ENCODE results near the gene MARF1. TPM values are rescaled to one million over a fixed set of nuclear protein-coding genes. Genes with fewer than 3 reads are reported as not detected.
A peak's percentile ranks its signal among the peaks of the same experiment; 100 is the strongest.

MARF1 gene
- total and polyA plus RNA-seq, 9 of the 15 experiments (the other 6 are each of a cell fraction or from before 2014, with no cell fraction given) = 4.7 to 33.2 (median 11.7) TPM

DNA sequence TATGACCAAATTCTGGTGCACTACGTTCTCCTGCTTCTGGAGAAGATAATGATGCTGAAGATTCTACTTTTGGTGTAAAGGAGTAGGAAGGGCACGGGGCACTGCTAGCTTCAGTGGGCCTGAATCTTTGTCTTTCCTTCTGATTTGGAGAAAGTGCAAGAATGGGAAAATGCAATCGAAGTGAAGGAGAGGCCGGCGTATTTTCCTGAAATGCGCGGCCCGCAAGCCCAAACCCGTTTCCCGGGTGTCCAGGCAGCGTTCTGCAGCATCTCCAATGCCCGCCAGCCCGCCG, 6.7 kb upstream of the MARF1 start (continued):
- TF ChIP-seq, protein P1, sequence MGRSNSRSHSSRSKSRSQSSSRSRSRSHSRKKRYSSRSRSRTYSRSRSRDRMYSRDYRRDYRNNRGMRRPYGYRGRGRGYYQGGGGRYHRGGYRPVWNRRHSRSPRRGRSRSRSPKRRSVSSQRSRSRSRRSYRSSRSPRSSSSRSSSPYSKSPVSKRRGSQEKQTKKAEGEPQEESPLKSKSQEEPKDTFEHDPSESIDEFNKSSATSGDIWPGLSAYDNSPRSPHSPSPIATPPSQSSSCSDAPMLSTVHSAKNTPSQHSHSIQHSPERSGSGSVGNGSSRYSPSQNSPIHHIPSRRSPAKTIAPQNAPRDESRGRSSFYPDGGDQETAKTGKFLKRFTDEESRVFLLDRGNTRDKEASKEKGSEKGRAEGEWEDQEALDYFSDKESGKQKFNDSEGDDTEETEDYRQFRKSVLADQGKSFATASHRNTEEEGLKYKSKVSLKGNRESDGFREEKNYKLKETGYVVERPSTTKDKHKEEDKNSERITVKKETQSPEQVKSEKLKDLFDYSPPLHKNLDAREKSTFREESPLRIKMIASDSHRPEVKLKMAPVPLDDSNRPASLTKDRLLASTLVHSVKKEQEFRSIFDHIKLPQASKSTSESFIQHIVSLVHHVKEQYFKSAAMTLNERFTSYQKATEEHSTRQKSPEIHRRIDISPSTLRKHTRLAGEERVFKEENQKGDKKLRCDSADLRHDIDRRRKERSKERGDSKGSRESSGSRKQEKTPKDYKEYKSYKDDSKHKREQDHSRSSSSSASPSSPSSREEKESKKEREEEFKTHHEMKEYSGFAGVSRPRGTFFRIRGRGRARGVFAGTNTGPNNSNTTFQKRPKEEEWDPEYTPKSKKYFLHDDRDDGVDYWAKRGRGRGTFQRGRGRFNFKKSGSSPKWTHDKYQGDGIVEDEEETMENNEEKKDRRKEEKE (IDR thresholded peaks at IDR 0.05; ENCODE audit: borderline replicate concordance in 1 of 2, control insufficient read depth in 1 of 2, low read depth in 2 of 2, low read length in 1 of 2) = no peak
- TF ChIP-seq EZH2 (IDR thresholded peaks at IDR 0.05; ENCODE audit: borderline replicate concordance, low read depth, low read length) = no peak
- TF ChIP-seq PHF8 (IDR thresholded peaks at IDR 0.05; ENCODE audit: borderline replicate concordance, low read length) = peak; percentile 62; the same call in 1 of the 2 replicates
- no peak for TF ChIP-seq EWSR1 (IDR thresholded peaks at IDR 0.05; ENCODE audit: borderline replicate concordance, low read depth, partially characterized antibody)
- no peak for TF ChIP-seq TCF7L2 (IDR thresholded peaks at IDR 0.05; ENCODE audit: low read depth, low read length)
- 0 out of 2 replicates have a peak, but pooled peaks have one; percentile 26 for TF ChIP-seq DMBX1 (CRISPR knock-in tag; IDR thresholded peaks at IDR 0.05; ENCODE audit: borderline replicate concordance)
- TF ChIP-seq, protein P2, sequence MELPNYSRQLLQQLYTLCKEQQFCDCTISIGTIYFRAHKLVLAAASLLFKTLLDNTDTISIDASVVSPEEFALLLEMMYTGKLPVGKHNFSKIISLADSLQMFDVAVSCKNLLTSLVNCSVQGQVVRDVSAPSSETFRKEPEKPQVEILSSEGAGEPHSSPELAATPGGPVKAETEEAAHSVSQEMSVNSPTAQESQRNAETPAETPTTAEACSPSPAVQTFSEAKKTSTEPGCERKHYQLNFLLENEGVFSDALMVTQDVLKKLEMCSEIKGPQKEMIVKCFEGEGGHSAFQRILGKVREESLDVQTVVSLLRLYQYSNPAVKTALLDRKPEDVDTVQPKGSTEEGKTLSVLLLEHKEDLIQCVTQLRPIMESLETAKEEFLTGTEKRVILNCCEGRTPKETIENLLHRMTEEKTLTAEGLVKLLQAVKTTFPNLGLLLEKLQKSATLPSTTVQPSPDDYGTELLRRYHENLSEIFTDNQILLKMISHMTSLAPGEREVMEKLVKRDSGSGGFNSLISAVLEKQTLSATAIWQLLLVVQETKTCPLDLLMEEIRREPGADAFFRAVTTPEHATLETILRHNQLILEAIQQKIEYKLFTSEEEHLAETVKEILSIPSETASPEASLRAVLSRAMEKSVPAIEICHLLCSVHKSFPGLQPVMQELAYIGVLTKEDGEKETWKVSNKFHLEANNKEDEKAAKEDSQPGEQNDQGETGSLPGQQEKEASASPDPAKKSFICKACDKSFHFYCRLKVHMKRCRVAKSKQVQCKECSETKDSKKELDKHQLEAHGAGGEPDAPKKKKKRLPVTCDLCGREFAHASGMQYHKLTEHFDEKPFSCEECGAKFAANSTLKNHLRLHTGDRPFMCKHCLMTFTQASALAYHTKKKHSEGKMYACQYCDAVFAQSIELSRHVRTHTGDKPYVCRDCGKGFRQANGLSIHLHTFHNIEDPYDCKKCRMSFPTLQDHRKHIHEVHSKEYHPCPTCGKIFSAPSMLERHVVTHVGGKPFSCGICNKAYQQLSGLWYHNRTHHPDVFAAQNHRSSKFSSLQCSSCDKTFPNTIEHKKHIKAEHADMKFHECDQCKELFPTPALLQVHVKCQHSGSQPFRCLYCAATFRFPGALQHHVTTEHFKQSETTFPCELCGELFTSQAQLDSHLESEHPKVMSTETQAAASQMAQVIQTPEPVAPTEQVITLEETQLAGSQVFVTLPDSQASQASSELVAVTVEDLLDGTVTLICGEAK (IDR thresholded peaks at IDR 0.05) = peak; percentile 18; the same call in 1 of the 2 replicates
- TF ChIP-seq, protein P2 (CRISPR knock-in tag; IDR thresholded peaks at IDR 0.05) = no peak
- 0 out of 2 replicates have a peak, but pooled peaks have one; percentile 13 for TF ChIP-seq SMARCA4 (IDR thresholded peaks at IDR 0.05)
- TF ChIP-seq, protein P3, sequence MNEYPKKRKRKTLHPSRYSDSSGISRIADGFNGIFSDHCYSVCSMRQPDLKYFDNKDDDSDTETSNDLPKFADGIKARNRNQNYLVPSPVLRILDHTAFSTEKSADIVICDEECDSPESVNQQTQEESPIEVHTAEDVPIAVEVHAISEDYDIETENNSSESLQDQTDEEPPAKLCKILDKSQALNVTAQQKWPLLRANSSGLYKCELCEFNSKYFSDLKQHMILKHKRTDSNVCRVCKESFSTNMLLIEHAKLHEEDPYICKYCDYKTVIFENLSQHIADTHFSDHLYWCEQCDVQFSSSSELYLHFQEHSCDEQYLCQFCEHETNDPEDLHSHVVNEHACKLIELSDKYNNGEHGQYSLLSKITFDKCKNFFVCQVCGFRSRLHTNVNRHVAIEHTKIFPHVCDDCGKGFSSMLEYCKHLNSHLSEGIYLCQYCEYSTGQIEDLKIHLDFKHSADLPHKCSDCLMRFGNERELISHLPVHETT (CRISPR knock-in tag; conservative IDR thresholded peaks at IDR 0.05 in 1 of 2, IDR thresholded peaks at IDR 0.05 in 1 of 2) = no peak
- TF ChIP-seq BRF1 (IDR thresholded peaks at IDR 0.05; ENCODE audit: borderline replicate concordance, extremely low read depth, insufficient read length) = no peak
- TF ChIP-seq, protein P4, sequence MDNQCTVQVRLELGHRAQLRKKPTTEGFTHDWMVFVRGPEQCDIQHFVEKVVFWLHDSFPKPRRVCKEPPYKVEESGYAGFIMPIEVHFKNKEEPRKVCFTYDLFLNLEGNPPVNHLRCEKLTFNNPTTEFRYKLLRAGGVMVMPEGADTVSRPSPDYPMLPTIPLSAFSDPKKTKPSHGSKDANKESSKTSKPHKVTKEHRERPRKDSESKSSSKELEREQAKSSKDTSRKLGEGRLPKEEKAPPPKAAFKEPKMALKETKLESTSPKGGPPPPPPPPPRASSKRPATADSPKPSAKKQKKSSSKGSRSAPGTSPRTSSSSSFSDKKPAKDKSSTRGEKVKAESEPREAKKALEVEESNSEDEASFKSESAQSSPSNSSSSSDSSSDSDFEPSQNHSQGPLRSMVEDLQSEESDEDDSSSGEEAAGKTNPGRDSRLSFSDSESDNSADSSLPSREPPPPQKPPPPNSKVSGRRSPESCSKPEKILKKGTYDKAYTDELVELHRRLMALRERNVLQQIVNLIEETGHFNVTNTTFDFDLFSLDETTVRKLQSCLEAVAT (IDR thresholded peaks at IDR 0.05) = no peak
